ENCODE measurements around the gene RFK.

RFK gene

DNA sequence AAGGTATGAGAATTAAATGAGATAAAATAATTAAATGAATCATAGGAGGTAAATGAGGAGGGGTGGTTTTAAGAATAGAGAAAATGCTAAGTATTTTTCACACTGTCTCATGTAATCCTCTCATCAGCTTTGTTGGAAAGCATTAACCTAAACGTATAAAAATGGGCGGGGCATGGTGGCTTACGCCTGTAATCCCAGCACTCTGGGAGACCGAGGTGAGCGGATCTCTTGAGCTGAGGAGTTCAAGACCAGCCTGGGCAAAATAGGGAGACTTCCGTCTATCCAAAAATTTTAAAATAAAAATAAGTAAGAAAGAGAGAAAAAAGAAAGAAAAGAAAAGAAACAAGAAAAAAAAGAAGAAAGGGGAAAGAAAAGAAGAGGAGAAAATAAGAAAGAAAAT is 1.9 kb upstream of the RFK start:
- no peak for DNase-seq (ENCODE audit: low read depth)
- H3K4me3 ChIP-seq (ENCODE audit: low read depth, low read length): no peak overlapping the region
- TF ChIP-seq, protein P1, sequence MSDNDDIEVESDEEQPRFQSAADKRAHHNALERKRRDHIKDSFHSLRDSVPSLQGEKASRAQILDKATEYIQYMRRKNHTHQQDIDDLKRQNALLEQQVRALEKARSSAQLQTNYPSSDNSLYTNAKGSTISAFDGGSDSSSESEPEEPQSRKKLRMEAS (IDR thresholded peaks at IDR 0.05; ENCODE audit: low read depth, low read length): no peak
- TF ChIP-seq POLR2A (IDR thresholded peaks at IDR 0.05; ENCODE audit: extremely low read depth, insufficient read length) (no peak), MYC (IDR thresholded peaks at IDR 0.05; ENCODE audit: low read depth, low read length) (no peak)
- TF ChIP-seq, protein P2, sequence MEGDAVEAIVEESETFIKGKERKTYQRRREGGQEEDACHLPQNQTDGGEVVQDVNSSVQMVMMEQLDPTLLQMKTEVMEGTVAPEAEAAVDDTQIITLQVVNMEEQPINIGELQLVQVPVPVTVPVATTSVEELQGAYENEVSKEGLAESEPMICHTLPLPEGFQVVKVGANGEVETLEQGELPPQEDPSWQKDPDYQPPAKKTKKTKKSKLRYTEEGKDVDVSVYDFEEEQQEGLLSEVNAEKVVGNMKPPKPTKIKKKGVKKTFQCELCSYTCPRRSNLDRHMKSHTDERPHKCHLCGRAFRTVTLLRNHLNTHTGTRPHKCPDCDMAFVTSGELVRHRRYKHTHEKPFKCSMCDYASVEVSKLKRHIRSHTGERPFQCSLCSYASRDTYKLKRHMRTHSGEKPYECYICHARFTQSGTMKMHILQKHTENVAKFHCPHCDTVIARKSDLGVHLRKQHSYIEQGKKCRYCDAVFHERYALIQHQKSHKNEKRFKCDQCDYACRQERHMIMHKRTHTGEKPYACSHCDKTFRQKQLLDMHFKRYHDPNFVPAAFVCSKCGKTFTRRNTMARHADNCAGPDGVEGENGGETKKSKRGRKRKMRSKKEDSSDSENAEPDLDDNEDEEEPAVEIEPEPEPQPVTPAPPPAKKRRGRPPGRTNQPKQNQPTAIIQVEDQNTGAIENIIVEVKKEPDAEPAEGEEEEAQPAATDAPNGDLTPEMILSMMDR (IDR thresholded peaks at IDR 0.05; ENCODE audit: low read depth, low read length): no peak

DNA sequence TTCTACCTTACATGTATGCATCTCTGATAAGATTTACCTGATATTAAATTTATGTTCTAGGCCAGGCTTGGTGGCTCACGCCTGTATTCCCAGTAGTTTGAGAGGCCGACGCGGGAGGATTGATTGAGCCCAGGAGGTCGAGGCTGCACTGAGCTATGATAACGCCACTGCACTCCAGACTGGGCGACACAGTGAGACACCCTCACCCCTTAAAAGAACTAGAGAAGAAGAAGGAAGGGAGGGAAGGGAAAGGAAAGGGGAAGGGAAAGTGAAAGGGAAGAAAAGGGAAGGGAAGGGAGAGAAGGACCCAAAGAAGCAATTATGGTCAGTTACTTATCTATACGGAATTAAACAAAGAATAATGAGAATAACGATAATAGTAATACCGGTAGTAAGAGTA is 1.2 kb upstream of the RFK start:
- DNase-seq (ENCODE audit: low read depth): peak; percentile 4
- peak overlapping the region; percentile 82 for H3K4me3 ChIP-seq (ENCODE audit: low read depth, low read length)
- TF ChIP-seq MYC (IDR thresholded peaks at IDR 0.05; ENCODE audit: low read depth, low read length) (no peak), POLR2A (IDR thresholded peaks at IDR 0.05; ENCODE audit: extremely low read depth, insufficient read length) (no peak)
- TF ChIP-seq, protein P1 (IDR thresholded peaks at IDR 0.05; ENCODE audit: low read depth, low read length): no peak
- TF ChIP-seq, protein P2 (IDR thresholded peaks at IDR 0.05; ENCODE audit: low read depth, low read length): no peak

DNA sequence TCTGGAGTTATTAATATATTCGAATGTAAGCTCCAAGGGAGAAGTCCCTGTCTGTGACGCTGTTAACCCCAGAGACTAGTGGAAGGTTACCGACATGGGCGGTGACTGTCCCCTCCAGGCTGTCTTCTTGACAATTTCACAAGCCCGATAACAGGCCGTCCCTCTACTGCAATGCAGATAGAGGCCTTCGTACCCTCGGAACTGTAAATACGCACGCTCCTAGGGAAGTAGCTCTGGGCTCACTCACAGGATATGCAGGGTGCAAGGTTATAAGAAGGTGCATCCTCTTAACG is 680 bp upstream of the RFK start:
- TF ChIP-seq, protein P1 (IDR thresholded peaks at IDR 0.05; ENCODE audit: low read depth, low read length): 0 out of 2 replicates have a peak, but pooled peaks have one; percentile 25
- no peak for TF ChIP-seq POLR2A (IDR thresholded peaks at IDR 0.05; ENCODE audit: extremely low read depth, insufficient read length)
- peak; percentile 89 for DNase-seq (ENCODE audit: low read depth)
- H3K4me3 ChIP-seq (ENCODE audit: low read depth, low read length): peak overlapping the region; percentile 82

DNA sequence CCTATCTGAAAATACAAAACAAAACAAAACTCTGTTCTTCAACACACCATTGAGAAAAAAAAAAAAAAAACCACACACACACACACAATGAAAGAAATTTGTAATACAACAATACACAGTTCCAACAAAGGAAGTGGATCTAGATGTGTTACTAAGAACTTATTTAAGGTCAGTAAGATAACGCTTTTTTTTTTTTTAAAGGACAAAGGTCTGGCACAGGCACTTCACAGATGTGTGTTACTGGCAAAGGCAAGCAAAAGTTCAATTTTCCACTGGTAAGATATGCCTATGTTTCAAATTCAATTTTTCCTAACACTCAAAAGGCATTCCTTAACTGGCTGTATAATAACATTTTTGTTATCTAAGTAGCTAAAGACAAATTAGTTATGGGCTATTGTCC is 3.6 kb downstream of the RFK start:
- H3K4me3 ChIP-seq (ENCODE audit: low read depth, low read length): no peak overlapping the region
- DNase-seq (ENCODE audit: low read depth): no peak

DNA sequence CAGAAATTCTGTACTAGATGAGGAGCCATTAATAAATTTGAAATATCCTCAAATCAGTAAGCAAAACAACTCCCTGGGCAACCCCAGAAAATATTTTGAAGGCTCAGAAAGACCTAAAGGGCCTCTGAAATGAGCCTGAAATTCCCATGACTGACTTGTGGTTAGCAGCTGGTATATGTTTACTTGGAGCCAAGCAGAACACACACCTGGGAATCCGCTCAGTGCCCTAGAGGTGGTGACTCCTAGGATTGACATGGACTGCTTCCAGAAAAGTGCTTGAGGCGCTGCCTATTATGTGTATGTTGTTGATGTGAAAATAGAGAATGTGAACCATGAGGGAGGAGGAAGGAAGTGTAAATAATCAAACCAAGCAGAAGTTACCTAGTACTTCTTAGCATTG is 14.7 kb downstream of the RFK start:
- H3K4me3 ChIP-seq (ENCODE audit: low read depth, low read length): no peak overlapping the region
- no peak for DNase-seq (ENCODE audit: low read depth)
- TF ChIP-seq POLR2A (IDR thresholded peaks at IDR 0.05; ENCODE audit: extremely low read depth, insufficient read length): no peak
- TF ChIP-seq, protein P1 (IDR thresholded peaks at IDR 0.05; ENCODE audit: low read depth, low read length): no peak
- TF ChIP-seq MYC (IDR thresholded peaks at IDR 0.05; ENCODE audit: low read depth, low read length): no peak
- TF ChIP-seq, protein P2 (IDR thresholded peaks at IDR 0.05; ENCODE audit: low read depth, low read length): no peak

More for the DNA sequence above, 3.6 kb downstream of the RFK start:
- TF ChIP-seq, protein P1 (IDR thresholded peaks at IDR 0.05; ENCODE audit: low read depth, low read length): no peak

DNA sequence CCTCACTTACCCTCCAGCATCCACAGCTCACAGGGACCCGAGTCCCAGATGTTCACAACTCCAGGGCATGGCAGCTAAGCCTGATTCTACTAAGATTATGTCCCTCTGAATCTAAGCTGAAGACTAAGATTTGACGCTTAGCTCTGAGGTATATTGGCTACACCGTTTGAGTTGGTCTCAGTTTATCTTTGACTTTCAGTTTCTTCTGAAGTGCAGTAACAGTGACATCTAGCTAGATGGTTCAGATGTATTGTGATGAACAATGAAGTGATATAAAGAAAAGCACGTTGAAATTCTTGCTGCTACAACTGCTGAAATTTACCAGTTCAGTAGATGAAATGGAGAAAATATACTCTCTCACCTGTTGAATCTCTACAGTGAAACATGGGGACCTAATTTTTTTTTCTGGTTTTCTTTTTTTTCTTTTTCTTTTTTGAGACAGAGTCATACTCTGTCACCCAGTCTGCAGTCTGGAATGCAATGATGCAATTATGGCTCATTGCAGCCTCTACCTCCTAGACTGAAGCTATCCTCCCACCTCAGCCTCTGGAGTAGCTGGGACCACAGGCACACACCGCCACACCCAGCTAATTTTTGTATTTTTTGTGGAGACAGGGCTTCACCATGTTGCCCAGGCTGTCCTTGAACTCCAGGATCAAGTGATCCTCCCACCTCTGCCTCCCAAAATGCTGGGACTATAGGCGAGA is 15.7 kb downstream of the RFK start:
- TF ChIP-seq, protein P2 (IDR thresholded peaks at IDR 0.05; ENCODE audit: low read depth, low read length): no peak
- TF ChIP-seq MYC (IDR thresholded peaks at IDR 0.05; ENCODE audit: low read depth, low read length) (no peak), POLR2A (IDR thresholded peaks at IDR 0.05; ENCODE audit: extremely low read depth, insufficient read length) (no peak)
- TF ChIP-seq, protein P1 (IDR thresholded peaks at IDR 0.05; ENCODE audit: low read depth, low read length): no peak
- H3K4me3 ChIP-seq (ENCODE audit: low read depth, low read length): no peak overlapping the region
- no peak for DNase-seq (ENCODE audit: low read depth)
